ENCODE results near the gene CHI3L1.

CHI3L1 gene

DNA sequence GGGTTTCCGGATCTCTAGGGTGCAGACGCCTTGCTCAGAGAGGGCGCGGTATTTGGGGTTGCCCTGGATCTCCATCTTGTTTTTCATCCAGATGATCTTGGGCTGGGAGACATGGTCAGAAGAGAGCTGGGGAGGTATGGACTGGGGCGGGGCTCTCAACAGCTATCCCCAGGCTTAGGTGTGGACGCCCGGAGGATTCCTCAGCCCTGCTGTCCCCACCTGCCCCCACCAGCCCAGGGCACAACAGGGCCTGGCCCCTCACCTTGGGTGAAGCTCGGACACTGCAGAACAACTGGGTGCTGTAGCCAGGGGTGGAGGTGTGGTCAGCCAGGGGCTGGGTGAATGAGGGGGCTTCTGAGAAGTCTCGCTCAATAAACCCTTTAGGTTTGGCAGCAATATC, 17.5 kb downstream of the CHI3L1 start:
- no peak for DNase-seq (ENCODE audit: low read depth)

DNA sequence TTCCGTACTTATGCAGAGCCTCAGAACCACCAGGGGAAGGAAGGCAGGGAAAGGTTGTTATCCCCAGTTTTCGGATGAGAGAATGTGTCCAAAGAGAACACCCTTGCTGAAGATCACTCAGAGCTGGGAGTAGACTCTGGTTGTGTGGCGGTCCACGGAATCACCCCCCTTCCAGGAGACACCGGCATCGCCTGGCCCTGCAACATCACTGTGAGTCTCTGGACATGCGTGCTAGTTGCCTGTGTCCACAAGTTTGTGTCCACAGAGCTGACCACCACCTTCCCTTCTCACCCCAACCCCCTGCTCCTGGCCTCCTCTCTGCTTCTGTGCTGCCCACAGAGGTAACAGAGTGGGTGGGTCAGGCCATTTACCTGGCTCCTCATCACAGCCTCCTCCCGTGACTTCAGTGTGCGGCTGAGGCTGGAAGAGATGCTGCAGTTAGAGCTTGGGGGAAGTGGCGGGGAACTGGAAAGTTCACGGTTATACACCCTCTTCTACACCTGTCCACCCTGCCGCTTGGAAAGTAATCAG, 18.2 kb downstream of the CHI3L1 start:
- DNase-seq (ENCODE audit: low read depth): no peak

DNA sequence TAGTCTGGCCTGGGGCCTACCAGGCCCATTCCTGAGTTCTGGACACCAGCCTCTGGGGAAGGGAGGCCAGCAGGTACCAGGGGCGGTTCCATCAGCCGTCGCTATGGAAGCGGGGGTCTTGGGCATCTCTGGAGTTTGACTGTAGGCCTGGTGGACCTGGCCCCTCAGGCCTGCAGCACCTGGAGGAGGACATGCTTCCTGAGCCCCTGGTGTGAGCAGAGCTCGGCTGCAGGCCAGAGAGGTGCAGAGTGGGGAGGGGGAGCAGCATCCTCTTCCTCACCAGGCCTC, 18.6 kb downstream of the CHI3L1 start:
- no peak for DNase-seq (ENCODE audit: low read depth)

DNA sequence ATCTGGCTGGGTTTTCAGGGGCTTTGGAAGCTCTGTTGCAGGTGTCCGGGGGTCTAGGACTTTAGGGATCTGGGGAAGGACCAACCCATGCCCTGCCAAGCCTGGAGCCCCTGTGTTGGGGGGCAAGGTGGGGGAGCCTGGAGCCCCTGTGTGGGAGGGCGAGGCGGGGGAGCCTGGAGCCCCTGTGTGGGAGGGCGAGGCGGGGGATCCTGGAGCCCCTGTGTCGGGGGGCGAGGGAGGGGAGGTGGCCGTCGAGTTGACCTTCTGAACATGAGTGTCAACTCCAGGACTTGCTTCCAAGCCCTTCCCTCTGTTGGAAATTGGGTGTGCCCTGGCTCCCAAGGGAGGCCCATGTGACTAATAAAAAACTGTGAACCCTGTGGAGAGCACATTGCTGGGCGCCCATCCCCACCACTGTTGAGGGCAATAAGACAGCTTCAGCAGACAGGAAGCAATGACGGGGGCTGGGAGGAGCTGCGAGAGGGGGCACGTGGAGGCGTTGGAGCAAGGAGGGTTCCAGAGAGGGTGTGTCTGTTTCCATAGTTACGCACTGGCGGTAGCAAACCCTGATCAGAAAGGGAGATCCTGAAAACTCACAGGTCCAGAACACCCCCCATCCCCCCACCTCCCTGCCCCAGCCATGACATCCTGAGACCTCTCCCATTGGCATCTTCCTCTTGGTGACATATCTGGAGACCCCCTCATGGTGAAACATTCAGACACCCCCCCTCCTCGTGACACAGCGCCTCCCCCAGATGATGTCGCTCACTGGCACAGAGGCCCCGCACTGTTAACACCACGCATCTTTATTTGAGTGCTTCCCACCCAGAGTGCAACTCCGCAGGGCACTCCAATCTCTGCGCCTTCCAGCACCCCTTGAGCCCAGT, 19.2 kb downstream of the CHI3L1 start:
- DNase-seq (ENCODE audit: low read depth): no peak

DNA sequence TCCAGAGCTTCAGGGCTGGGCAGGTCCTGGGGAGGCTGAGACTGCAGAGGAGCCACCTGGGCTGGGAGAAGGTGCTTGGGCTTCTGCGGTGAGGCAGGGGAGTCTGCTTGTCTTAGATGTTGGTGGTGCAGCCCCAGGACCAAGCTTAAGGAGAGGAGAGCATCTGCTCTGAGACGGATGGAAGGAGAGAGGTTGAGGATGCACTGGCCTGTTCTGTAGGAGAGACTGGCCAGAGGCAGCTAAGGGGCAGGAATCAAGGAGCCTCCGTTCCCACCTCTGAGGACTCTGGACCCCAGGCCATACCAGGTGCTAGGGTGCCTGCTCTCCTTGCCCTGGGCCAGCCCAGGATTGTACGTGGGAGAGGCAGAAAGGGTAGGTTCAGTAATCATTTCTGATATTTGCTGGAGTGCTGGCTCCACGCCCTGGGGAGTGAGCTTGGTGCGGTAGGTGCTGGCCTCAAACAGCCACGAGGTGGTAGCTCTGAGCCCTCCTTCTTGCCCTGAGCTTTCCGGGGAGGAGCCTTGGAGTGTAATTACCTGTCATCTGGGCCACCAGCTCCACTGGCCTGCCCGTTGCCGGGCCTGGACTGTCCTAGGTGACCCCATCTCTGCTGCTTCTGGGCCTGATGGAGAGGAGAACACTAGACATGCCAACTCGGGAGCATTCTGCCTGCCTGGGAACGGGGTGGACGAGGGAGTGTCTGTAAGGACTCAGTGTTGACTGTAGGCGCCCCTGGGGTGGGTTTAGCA, 20.1 kb downstream of the CHI3L1 start:
- DNase-seq (ENCODE audit: low read depth): no peak

DNA sequence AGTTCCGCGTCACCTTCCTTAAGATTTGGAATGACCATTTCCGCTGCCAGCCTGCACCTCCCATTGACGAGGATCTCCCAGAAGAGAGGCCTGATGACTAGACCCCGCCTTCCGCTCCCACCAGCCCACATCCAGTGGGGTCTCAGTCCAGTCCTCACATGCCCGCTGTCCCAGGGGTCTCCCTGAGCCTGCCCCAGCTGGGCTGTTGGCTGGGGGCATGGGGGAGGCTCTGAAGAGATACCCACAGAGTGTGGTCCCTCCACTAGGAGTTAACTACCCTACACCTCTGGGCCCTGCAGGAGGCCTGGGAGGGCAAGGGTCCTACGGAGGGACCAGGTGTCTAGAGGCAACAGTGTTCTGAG, 20.7 kb downstream of the CHI3L1 start:
- no peak for DNase-seq (ENCODE audit: low read depth)

DNA sequence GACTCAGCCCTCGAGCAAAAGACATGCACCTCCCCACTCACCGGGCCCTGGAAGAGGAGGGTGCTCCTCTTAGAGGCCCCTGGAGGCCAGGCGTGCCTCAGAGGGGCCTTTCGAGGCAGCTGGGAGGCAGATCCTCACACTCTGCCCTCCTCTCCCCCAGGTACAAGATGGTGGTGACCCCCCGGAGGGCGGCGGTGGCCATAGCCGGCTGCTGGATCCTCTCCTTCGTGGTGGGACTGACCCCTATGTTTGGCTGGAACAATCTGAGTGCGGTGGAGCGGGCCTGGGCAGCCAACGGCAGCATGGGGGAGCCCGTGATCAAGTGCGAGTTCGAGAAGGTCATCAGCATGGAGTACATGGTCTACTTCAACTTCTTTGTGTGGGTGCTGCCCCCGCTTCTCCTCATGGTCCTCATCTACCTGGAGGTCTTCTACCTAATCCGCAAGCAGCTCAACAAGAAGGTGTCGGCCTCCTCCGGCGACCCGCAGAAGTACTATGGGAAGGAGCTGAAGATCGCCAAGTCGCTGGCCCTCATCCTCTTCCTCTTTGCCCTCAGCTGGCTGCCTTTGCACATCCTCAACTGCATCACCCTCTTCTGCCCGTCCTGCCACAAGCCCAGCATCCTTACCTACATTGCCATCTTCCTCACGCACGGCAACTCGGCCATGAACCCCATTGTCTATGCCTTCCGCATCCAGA, 21.3 kb downstream of the CHI3L1 start:
- no peak for DNase-seq (ENCODE audit: low read depth)

DNA sequence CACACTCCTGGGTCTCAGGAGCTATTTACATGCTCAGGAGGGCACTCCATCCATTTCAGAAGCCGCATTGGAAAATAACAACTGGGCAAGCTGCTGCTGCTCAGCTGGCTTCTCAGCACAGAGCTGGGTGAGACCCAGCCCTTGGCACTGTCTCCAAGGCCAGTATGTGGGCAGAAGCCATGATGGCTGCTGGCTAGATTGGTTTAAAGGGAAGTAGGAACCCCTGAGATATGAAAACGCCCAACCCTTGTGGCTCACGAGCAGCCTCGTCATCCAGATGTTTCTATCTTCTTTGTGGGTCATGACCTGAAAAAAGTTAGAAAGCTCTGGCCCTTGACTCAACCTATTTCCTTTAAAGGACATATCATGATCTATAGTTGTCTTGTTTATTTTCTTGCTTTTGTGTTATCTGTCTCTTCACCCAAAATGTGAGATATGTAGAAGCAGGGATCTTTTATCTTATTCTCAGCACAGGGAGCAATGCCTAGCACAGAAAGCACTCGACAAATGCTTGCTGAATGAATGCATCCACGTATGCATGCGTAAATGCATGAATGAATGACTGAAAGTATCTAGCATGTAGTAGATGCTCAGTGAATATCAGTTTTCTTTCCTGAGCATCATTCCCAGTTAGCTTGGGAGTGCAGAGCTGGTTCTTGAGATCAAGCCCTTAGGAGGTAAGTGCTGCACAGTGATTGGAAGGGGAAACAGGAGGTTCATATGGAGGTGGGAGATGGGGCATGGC, 22.4 kb downstream of the CHI3L1 start:
- DNase-seq (ENCODE audit: low read depth): no peak

DNA sequence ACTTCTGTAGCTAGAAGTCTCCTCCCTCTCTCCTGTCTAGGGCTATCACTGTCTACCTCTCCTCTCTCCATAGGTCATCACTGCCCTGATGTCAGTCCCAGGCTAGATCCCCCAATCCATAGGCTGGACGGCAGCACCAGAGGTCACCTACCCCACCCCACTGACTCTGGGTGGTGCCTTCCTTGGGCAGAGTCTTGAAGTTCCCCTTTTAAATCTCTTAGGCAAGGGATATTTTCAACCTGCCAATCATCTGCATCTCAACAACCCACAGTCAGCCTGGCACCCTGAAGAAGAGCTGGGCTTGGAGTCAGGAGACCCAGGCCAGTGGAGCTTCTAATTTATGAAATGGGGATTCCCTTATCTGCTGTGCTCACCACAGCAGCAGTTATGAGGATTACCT, 24.1 kb downstream of the CHI3L1 start:
- DNase-seq (ENCODE audit: low read depth): no peak

DNA sequence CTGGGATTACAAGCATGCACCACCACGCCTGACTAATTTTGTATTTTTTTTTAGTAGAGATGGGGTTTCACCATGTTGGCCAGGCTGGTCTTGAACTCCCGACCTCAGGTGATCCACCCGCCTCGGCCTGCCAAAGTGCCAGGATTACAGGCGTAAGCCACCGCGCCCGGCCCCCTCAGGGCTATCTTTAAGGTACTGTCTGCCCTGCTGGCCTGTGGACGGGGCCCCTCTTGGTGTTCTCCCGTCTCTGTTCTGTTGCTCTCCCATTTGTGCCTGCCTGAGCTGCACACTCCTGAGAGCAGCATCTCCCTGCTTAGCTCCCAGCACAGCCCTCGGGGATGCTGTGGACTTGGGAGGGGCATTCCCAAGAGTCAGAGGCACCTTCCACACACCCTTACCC, 24.8 kb downstream of the CHI3L1 start:
- DNase-seq (ENCODE audit: low read depth): no peak

DNA sequence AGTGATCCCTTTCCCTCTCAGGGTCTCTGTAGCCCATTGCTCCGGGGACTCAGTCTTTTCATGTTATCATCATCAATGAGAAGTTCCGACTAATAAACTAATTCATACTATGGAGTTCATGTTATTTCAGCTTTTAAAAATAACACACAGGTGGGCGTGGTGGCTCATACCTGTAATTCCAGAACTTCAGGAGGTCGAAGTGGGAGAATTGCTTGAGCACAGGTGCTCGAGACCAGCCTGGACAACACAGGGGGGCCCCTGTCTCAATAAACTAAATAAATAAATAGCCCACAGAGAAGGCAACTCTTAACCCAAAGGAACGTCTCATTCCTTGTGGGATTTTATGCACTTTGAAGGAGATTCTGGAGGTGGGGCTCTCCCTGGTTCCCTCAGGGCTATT, 25.3 kb downstream of the CHI3L1 start:
- DNase-seq (ENCODE audit: low read depth): no peak

DNA sequence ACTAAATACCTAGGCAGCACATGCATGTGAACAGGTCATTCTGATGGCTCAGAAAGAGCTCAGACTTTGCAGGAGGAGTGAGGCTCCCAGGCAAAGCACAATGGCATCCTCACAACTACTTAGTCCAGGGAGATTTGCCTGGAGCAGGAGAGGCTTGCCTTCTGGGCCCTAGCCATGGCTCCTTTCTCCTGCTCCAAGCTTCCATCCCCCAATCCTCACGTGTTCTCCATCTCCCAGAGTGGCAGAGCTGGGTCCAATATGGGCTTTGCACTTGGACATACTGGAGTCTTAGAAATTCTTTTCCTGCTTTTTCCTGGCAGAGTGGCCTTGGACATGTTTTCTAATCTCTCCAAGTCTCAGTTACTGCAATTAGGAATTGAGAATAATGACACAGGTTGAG, 26.7 kb downstream of the CHI3L1 start:
- DNase-seq (ENCODE audit: low read depth): no peak

DNA sequence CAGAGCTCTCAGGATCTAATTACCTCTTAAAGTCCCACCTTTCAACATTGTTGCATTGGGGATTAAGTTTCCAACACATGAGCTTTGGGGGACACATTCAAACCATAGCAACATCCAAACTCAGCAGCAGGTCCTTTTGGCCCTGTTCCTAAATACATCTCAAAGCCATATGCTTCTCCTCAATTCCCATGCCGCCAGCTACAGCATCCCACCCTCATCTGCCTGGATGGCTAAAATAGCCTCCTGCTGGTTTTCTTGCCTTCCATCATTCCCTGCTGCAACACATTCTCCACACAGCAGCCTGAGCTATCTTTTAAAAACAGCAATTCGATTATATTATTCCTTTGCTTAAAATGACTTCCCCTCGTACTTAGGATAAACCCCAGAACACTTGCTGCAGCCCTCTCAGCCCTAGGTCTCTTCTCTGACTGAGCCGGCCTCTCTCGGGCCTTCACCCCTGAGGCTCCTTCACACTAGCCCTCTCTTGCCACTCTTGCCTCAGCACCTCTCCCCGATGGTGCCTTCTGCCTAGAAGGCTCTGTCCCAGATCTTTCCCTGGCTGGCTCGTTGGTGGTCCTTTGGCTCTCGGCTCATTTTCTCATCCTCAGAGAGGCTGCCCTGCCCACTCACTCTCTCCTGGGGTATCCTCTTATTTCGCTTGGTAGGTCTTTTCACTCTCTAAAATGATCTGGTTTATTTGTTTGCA, 27.4 kb downstream of the CHI3L1 start:
- DNase-seq (ENCODE audit: low read depth): no peak

DNA sequence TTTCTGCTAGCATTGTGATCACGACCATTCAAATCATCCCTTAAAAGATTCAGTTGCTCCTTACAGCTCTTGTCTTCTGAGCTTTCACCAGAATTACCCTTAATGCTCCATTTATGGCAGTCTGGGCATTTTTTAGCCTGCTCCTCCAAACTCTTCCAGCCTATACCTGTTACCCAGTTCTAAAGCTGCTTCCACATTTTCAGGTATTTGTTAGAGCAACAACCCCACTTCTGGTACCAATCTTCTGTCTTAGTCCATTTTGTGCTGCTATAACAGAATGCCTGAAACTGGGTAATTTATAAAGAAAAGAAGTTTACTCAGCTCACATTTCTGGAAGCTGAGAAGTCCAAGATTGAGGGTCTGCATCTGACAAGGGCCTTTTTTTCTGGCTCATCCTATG, 28.1 kb downstream of the CHI3L1 start:
- no peak for DNase-seq (ENCODE audit: low read depth)

DNA sequence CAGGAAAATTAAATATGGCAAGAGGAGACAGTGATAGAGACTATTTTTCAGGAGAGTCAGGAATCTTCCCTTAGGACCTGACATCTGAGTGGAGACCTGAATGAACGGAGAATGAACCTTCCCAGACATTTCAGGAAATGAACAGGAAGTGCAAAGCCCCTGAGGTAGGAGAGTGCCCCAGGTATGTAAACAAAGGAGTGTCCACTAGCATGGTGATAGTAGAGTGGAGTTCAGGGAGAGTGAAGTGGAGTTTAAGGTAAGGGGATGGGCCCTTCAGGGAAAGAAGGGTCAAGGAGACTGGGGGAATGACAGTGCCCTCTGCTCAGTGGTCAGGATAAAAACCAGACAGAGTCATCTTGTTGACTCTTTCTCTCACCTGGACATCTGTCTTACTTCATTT, 30.2 kb downstream of the CHI3L1 start:
- no peak for DNase-seq (ENCODE audit: low read depth)

DNA sequence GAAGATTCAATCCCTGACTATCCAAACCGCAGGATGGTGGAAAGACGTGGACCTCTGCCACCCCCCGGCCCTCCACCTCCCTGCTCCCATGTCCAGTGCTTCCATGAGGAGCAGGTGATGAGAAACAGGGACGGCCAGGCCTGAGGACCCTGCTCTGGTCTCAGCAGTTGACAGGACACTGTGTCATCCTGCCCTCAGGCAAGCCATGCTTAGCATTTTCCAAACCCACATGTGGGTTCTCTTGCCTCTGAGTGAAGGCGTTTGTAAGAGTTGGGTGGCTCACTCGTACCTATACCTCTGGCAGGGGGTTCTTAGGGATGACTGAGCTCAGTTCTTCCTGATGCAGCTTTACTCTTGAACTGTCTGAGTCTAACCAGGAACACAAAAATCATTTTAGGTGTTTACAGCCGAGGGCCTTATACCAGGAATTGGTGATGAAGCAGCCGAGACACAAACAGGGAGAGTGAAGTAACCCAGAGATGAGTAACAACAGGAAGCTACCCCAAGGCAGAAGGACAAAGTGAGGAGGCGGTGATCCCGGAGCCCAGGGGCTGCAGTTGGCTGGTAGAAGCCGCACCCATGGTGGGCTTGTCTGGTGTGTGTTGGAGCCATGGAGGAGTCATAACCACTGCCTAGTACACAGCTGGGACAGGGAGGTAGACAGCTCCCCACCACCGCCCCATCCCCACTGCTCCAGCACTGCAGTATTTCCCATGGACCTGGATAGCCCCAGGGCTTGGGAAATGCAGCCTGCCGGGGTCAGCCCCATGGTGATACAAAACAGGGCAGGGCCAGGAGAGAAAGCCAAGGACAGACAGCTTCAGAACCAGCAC, 32.3 kb downstream of the CHI3L1 start:
- DNase-seq (ENCODE audit: low read depth): no peak

DNA sequence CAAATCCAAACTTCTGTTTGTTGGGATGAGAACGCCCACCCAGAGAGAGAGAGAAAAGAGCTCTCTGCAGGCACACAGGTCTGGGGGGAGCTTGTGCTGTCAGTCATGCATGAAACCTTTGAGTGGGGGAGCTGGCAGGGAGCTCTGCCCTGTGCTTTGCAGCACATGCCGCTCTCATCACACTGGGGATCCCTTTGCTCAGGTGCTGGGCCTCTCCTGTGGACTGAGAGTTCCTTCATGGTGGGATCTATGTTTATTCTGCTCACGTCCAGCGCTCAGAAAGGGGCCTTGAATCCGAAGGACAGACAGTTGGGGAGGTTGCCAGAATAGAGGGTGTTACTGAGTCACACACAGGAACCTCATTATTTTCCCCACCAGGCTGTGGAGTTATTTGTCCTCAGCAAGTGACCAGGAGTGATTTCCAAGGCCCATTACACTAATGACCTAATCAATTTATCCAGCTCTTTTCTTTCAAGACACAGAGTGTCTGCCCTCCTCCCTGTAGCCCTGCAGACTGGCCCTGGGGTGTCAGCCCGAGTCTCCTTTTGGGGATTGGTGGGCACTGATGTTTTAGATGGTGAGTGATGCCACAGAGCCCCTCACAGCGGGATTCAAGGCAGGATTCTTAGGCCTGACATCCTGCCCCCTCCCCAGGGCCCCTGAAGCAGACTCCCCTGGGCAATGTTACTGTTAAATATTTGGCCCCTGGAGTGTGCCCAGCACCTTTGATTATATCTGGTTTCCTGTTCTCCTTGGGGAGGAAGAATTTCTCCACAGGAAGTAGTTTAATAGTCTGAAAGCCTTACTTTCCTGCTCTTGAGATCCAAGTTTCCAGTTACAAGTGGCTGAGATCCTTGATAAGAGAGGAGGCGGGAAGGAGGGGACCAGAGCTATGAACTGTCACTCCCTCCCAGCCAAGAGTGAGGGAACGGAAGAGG, 33.2 kb downstream of the CHI3L1 start:
- DNase-seq (ENCODE audit: low read depth): no peak

DNA sequence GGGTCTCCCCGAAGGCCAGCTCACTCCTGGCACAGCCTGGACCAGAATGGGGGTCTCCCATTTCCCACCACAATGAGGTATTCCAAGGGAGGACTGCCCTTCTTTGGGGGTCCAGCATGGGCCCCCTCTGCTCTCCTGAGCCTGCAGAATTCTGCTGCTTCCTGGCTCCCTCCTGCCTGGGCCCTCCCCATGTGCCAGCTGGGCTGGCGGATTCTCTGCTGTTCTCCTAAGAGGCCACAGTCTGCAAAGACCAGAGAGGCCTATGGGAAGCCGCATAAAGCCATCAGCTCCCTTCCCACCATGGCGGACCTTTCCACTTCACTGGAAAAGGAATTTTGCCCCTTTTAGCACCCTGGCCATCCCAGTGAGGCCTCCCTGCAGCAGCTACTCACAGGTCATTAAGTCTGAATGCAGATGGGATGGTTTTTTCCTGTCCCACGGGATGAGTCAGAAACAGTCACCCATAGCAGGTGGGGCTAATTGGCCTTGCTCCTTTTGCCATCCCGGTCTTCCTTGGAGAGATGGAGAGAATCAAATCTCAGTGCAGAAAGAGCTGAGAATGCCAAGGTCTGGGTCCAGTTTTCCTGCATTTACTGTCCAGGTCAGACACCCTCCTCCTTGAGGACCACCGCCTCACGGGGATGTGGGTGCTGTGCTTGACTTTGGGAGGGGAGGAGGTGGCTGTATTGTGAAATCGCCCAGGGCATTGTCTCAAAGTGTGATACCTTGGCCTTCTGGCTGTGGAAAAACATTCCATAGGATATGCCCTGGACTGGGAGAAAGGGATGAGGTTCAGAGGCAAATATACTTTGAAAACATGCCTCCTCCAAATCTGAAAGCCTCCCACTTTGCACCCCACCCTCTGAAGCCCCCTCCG, 34.1 kb downstream of the CHI3L1 start:
- no peak for DNase-seq (ENCODE audit: low read depth)
